Limb (tissue), 2 donors: ENCODE data around the gene DNAJC19.

Source experiments
- DNase-seq, 2 donors: peaks; one replicate each; pipeline ENCODE4 v3.0.0-alpha.2; 2016; ENCODE audit errors: extremely low spot score in 2 of 2

Gene DNAJC19

GRCh38 chr3:180961552-180961951 lies 28.0 kb downstream of the DNAJC19 start:
- no peak for DNase-seq

GRCh38 chr3:180961087-180961486 lies 28.4 kb downstream of the DNAJC19 start:
- DNase-seq = no peak

GRCh38 chr3:180959691-180960090 lies 29.8 kb downstream of the DNAJC19 start:
- DNase-seq = no peak

- DNase-seq = no peak
Observed at GRCh38 chr3:180947761-180948390, 41.7 kb downstream of the DNAJC19 start.

- DNase-seq = no peak
Observed at GRCh38 chr3:180940826-180941225, 48.7 kb downstream of the DNAJC19 start.

- no peak for DNase-seq
Observed at GRCh38 chr3:180934638-180935037, 54.9 kb downstream of the DNAJC19 start.
